ENCODE data around the gene CHMP4B.

The CHMP4B gene

DNA sequence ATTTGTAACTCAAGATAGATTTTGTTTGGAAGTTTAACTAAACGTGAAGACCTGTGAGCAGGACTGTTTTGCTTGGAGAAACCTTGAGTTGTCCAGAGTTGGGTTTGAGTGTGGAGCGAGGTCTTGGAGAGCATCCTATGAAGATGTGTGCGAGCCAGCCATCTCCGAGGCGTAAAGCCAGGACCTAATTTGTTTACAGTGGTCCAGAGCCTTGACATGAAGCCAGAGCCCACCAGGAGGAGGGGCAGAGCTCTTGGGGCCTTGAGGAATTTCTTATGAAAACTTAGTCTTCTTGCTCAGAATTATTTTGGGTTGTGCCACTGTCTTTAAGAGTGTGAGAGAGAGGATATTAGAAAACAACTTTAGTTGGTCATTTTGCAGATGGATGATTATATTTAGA is 6.3 kb downstream of the CHMP4B start:
- no peak for DNase-seq

DNA sequence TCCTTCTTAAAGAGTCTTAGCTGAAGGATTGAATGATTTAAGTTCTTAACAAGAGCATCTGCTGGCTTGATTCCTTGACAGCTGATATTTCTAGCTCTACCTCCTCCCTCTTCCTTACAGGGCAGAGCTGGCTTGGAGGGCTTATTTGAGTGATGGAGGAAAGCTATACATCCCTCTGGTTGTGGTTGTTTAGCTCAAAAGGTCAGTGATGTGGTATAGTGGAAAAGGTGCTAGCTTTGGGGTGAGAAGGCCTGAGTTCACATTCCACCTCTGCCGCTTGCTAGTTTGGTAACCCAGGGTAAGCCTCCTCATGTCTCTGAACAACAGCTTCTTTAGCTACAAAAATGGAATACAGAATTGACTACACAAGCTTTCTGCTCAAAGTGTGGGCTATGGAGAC is 8.3 kb downstream of the CHMP4B start:
- DNase-seq, result no peak

DNA sequence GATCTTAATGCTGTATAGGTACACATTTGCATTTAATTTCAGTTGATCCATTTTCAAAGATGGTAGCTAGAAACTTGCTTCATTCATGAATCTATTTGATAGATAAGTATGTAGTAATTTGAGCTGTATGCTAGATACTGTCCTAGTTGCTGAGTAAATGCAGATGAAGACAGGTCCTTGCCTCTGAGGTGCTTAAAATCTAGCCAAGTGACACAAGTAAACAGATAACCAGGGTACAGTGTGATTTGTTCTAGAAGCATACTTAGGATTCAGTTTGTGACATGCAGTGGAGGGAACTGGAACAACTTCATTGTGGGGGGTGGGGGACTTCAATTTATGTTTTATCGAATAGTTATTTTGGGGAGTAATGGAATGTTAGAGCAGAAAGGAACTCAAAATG is 9.2 kb downstream of the CHMP4B start:
- no peak for DNase-seq

DNA sequence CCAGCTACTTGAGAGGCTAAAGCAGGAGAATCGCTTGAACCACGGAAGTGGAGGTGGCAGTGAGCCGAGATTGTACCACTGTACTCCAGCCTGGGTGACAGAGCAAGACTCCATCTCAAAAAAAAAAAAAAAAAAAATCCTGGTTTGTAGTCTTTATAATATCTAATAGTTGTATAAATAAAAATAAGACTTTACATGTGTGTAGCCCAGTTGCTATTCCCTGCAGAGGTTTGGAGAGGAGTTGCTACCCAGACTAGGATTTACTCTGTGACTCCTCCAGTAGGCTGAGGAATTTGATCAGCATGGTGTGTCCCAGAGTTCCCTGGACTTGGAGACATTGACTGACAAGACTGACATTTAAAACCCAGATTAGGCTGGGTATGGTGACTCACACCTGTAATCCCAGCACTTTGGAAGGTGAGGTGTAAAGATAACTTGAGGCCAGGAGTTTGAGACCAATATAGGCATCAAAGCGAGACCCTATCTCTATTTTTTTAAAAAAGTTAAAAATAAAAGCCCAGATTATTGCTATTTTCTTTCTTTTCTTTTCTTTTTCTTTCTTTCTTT is 10.2 kb downstream of the CHMP4B start:
- no peak for DNase-seq

DNA sequence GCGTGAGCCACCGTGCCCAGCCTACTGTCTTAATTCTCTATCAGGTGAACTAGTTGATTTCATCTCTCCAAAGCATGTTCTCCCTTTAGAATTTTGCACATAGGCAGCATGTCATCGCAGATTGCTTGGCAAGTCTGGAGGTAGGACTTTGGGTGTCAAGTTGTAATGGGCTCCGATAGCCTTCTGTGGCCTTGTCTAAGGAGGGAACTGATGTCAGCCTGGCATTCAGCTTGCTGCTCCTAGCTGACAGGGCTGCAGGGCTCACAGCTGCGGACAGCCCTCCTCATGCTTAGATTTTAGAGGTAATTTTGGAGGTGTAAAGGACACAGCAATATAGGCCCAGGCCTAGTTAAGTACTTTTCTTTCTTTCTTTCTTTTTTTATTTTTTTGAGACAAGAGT is 11.3 kb downstream of the CHMP4B start:
- DNase-seq, result no peak

DNA sequence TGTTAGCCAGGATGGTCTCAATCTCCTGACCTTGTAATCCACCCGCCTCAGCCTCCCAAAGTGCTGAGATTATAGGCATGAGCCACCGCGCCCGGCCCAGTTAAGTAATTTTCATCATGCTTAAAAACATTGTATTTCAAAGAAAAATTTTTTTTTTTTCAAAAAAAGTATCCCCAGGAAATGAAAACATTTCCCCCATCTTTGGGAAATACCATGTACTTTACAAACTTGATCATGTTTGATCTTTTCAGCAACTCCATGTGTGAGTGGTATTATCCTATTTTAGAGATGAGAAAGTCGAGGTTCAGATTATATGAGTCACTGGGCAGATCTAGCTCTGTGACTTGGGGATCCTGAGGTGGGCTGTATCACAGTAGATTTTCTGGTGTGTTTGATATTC is 11.8 kb downstream of the CHMP4B start:
- DNase-seq, result no peak

DNA sequence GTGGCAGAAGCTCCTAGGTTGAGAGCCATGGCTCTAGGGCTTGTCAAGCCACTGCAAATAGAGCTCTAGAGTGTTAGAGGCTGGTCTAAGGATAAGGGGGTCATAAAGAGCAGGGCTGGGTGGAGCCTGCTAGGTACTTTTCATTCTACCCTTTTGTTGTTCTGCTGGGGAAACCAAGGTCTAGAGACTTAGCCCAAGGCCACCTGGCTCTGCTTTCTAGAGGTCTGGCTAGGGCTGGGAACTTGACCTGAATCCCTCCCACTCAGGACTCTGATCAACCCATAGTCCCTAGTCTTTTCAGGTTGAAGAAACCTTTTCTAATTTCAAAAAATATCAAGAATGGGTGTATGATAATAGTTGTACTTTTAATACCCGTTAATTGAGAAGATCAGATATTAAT is 13.7 kb downstream of the CHMP4B start:
- DNase-seq, result no peak

DNA sequence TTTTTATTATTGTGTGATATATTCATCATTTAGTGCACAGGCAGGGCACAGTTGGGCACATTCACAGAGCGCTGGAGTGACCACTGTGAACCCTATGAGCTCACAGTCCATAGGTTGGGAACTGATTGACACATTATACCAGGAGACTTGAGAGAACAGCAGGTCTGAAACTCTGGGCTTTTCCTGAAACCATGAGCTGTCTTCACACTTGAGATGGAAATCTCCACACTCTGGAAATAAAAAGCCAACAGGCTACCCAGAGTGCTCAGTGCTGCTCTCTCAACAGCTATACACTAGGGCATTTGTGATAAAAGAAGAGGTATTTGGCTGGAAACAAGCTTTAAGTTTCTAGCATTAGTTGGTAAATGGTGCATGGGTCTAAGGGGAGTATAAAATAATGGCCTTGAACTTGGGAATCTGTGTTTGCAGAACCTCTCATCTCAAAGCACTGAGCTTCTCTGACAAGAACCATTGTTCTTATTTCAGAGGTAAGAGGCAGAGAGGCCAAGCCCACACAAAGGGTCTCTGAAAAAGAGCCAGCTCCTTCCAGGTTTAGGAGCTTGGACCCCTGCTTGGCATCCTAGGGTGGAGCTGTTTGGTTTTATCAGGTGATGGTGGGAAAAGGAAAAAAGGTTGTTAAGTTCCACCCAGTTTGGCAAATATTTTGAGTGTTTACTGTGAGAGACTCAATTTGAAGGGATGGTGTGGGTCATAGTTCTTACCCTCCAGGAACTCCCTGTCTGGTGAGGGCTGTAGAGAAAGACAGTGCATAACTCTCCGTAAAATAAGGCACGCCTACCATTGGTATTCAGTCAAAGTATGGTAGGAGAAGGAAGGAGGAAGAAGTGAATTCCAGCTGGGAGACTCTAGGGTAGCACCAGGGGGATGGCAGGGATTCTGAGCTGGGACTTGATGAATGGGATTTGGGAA is 14.5 kb downstream of the CHMP4B start:
- DNase-seq, result no peak

DNA sequence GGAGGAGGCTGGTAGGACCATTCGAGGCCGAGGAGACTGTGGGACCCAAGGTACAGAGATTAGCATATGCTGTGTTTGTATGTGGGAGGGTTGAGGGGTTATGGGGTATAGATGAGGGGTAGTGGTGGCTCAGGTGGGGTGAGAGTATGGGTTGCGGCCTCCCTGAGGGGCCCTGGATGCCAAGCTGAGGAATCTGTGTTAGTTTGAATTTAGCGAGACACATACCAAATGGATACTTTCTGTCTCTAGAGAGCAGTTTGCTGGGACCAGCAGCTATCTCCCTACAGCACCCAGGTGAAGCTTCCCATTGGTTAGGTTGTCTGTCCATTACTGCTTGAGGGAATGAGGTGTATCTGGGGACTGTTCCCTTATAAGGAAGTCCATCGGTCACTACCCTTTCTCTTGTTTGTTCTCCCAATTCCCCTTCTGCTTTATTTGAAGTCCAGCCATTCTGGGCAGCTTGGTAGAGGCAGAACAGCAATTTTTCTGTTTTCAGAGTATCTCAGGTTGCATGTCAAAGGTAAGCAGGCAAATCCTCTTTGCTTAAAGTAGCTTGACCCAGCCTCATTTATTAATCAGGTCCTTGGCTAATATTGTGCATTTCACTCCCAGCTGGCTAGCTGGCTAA is 15.2 kb downstream of the CHMP4B start:
- DNase-seq, result no peak

DNA sequence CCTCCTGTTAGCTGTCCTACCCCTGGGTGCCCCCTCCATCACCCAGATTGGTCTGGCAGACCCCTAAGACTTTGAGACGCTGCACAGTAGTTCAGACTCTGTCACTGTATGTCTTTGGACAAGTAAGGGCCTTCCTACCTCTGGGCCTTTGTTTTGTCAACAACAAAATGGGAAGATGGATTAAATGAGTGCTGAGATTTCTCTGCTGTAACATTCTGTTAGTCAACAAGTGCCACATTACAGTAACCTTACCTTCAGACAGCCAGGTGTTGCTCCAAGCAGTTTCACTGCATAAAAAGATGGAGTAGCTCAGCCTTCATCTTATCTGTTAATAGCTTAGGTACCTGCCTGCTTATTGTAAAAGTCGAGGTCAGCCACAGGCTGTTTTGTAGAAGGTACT is 16.0 kb downstream of the CHMP4B start:
- DNase-seq, result no peak

DNA sequence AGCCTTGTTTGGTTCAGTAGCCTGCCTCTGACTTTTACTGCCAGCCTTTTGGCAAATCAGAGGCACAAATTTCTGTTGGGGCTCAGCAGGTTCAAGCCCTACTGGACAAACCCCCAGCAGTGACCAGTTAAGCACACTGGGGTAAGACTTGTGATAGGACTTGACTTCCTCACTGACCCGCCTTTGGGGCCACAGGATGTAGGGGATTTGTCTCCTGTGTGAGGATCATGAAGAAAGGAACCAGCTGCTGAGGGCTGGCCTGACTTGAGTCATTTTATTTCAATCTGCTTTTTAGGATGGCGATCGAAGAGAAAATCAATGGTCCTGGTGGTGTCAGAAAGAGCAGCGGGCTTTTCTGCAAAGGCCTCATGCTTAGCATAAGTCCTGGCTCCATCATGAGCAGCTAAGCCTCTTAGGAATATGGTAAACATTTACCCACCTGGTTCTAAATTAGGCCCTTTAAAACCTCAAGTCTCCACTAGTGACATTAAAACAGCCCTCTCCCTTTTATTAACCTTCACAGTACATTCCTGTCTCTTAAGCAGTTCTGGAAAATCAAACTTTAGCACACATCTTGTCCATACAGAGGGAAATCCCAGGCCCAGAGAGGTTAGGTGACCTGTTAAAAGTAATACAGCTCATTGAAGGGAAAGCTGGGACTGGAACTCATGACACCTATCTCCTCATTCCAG is 16.6 kb downstream of the CHMP4B start:
- no peak for DNase-seq

DNA sequence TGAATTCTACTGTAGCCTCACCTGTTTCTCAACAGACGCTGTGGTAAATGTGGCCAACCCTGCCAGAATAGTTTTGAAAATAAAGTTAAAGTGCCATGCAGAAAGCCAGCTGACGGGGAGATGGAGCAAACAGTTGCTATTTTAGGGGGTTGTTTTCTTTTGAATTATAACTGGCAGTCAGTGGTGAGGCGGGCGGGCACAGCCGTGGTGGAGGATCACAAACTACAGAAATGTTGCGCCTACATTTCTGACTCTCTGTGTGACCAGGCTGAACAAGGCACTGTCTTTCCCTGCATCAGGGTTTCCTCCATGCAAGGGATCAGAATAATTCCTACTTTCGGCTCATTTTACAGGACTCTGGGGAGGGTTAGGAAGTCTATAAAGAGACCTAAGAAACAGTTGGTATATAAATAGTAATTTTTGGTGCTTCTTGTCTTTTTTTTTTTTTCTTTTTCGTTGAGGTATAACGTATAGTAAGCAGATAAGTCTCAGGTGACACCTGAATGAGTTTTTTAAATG is 17.2 kb downstream of the CHMP4B start:
- DNase-seq, result no peak

DNA sequence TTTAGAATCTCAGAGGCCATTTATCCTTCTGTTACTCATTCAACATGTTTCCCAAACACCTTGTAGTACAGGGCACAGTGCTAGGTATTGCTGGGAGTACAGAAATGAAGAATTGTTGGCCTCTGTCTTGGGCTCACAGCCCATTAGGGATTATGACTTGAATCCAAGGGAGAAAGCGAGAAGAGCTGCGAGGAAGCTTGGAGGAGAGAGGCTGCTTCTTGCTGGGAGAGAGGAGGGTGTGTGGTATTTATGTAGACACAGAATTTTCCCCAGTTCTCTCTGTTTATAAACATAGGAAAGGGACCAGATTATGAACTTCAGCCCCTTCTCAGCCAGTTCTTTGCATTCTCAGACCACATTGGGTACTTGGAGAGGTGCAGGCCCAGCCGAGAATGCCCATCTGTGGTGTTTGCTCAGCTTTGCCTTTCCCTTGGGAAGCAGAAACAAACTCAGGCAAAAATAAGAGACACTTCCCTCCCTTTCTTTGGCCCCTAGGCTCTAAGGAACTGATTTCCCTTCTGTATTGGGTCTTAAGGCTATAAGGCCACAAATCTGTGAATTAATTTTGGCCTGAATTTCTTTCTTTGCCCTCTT is 17.9 kb downstream of the CHMP4B start:
- DNase-seq, result peak in 1 of 58 donors; percentile 7

DNA sequence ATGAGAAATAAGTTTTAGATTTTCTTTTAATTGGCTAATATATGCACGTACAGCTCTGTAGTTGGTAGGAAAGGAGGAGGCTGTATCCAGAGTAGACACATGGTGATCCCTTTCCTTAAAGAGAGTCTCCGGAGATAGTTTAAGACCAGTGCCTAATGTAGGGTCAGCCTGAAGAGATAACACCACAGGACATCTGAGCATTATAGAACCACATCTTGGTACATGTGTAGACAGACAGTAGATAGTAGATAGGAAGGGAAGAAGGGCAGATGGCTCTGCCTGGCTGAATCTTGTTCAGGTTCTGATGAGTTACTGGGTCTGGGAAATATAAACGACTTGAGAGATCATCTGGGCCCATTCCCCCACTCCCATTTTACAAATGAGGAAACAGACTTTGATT is 18.5 kb downstream of the CHMP4B start:
- DNase-seq, result no peak

DNA sequence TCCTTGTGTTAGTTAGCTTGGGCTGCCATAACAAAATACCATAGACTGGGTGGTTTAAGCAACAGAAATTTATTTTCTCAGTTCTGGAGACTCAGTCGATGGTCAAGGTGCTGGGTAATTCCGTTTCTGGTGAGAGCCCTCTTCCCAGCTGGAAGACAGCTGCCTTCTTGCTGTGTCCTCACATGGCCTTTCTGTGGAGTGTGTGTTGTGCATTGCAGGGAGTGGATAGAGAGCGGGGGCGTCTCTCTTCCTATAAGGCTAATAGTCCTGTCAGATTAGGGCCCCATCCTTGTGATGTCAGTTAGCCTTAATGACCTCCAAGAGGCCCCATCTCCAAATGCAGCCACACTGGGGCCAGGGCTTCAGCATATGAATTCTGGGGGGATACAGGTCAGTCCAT is 19.2 kb downstream of the CHMP4B start:
- DNase-seq, result no peak

DNA sequence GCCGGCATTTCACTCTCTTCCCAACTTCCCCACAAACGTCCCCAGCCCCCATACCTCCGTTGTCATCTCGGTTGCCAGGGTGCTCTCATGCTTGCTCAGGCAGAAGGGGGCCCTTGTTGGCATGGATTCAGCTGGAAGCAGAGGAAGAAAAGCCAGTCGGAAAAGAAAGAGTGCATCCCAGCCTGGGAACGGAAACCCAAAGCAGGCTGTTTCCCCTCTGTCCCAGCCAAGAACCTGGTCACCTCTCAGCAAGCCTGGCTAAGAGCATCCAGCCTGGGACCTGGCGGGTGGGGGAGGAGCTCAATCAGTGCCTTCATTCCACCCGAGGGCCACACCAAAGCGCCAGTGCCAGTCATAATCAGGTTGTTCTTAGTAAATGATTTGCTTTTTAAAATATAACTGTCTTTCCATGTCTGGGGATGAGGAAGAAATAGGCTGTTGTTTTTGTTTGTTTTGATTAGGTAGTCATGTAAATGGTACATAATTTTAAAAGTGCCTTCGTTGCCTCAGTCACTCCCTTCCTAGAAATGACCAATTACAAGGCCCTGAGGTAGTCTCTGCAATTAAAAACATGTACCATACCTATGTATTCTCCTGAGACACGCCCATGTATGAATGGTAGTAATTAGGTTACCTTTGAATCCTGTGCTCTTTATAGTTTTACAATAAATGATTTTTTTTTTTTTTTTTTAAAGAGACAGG is 21.1 kb downstream of the CHMP4B start:
- peak in 46 of 58 donors; percentile 9 to 85 (median 42) for DNase-seq

DNA sequence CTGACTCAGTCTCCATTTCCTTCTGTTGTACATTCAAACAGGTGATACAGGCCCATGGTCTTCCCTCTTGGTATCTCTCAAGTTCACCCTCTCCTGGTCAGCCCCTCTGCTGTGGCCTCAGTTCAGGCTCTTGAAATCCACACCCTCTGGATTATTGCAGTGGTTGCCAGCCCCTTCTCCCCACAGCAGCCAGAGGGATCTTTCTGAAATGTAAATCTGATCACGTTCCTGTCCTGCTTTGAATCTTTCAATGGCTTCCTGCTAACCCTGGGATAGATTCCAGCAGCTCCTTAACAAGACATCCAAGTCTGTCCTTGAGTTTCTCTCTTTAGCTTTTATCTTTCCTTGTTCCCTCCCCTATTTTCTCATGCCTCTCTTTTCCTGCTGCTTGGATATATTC is 22.2 kb downstream of the CHMP4B start:
- DNase-seq, result peak in 6 of 58 donors; percentile 12 to 52 (median 18)

DNA sequence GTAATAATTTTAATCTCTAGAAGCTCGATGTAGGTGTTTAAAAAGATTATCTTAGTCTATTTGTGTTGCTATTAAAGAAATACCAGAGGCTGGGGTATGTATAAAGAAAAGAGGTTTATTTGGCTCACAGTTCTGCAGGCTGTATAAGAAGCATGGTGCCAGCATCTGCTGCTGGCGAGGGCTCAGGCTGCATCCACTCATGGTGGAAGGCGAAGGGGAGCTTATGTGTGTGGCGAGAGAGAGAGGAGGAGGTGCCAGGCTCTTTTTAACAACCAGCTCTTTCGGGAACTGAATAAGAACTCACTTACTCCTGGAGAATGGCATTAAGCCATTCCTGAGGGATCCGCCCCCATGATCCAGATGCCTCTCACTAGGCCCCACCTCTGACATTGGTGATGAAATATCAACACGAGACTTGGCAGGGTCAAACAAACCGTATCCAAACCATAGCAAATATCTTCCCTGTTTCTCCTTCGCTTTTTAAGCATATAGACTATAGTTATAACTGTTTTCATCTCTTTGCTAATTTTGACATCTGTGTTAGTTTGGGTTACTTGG is 24.5 kb downstream of the CHMP4B start:
- DNase-seq, result no peak

DNA sequence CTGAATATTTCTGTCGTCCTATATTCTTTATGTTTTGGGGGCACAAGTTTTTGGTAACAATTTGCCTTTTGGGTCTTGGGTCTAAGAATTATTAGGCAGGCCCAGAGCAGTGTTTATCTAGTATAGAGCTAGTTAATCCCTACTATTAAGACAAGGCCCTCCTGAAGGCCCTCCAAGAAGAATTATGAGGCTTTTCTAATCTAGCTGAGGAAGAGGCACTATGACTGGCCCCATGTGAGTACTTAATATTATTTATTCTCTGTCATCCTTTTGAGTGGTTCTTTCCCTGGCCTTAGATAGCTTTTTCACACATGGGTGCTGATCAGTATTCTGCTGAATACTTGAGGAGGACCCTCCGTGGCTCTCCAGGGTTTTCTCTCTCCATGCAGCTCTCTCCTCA is 25.1 kb downstream of the CHMP4B start:
- DNase-seq, result no peak

DNA sequence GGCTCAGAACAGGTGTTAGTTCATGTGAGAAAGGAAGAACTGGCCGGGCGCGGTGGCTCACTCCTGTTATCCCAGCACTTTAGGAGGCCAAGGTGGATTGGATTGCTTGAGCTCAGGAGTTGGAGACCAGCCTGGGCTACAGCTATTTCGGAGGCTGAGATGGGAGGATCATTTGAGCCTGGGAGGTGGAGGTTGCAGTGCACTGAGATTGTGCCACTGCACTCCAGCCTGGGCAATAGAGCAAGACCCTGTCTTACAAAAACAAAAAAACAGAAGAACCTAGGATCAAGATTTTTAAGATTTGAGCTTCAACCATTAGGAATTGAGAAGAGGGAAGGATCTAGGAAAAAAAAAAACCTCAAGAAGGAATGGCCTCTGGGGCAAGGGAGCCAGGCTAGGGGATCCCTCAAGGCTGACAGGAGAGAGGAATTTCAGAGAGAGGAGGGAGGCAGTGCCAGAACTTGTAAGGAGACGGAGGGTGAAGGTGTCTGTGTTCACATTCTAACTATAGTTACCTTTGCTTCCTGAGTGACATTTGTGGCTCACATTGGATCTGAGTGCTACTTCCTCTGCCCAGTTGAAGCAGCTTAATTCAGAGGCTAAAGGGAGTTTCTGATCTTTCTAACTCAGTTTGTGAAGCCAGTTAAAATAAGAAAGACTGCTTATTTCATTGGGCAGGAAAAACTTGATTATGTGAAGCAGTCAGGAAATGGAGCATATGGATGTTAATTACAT is 26.1 kb downstream of the CHMP4B start:
- DNase-seq, result no peak

Data from anterior cingulate cortex (tissue), 58 donors.